NCI-H187 treated with DMSO at 0.1 percent for 48 hours (cell line): ENCODE data around the gene GNAO1.

Experiments
- DNase-seq: peaks from one replicate; lab custom pipeline; 2025; lab: John Stamatoyannopoulos, UW

Gene GNAO1

GRCh38 chr16:56337131-56337857 lies 146.0 kb downstream of the GNAO1 start:
- no peak for DNase-seq

- no peak for DNase-seq
Observed at GRCh38 chr16:56337858-56338325, 146.6 kb downstream of the GNAO1 start.

GRCh38 chr16:56338566-56339318 lies 147.5 kb downstream of the GNAO1 start:
- no peak for DNase-seq

- DNase-seq: no peak
Observed at GRCh38 chr16:56339431-56340195, 148.3 kb downstream of the GNAO1 start.

GRCh38 chr16:56340416-56340815 lies 149.1 kb downstream of the GNAO1 start:
- DNase-seq: no peak

GRCh38 chr16:56340864-56341365 lies 149.6 kb downstream of the GNAO1 start:
- DNase-seq: no peak

- DNase-seq: no peak
Observed at GRCh38 chr16:56341656-56342399, 150.5 kb downstream of the GNAO1 start.

- DNase-seq: no peak
Observed at GRCh38 chr16:56343661-56344517, 152.6 kb downstream of the GNAO1 start.

- no peak for DNase-seq
Observed at GRCh38 chr16:56344518-56345405, 153.5 kb downstream of the GNAO1 start.

- DNase-seq: no peak
Observed at GRCh38 chr16:56345406-56346050, 154.2 kb downstream of the GNAO1 start.

GRCh38 chr16:56346131-56346890 lies 155.0 kb downstream of the GNAO1 start:
- no peak for DNase-seq

- no peak for DNase-seq
Observed at GRCh38 chr16:56347166-56347565, 155.9 kb downstream of the GNAO1 start.

- no peak for DNase-seq
Observed at GRCh38 chr16:56347670-56348069, 156.4 kb downstream of the GNAO1 start.

- DNase-seq: no peak
Observed at GRCh38 chr16:56348168-56349085, 157.1 kb downstream of the GNAO1 start.

- DNase-seq: no peak
Observed at GRCh38 chr16:56349086-56349415, 157.8 kb downstream of the GNAO1 start.

GRCh38 chr16:56349711-56350161 lies 158.4 kb downstream of the GNAO1 start:
- DNase-seq: no peak
